ENCODE measurements around the gene TOLLIP. TPM values are rescaled to one million over a fixed set of nuclear protein-coding genes. Genes with fewer than 3 reads are reported as not detected.

Gene TOLLIP
- total RNA-seq, 1 experiment from 2014 or later, result 32.3 TPM

GRCh38 chr11:1283091-1283511 is 26.3 kb downstream of the TOLLIP start:
- H3K4me1 Mint-ChIP-seq, result peaks cover 5% of the 10 kb centered on the region in 2 experiments; a peak in 3 of 4 replicates
- H3K27me3 ChIP-seq (ENCODE audit: insufficient read depth, low read length), result no peaks in the 10 kb centered on the region
- H3K23ac ChIP-seq (ENCODE audit: insufficient read length, low read depth, low read length), result no peak overlapping the region
- H2AFZ ChIP-seq (ENCODE audit: low read length), result no peak overlapping the region
- no peak overlapping the region for H3K9ac ChIP-seq (ENCODE audit: extremely low read depth, insufficient read length, low read length)
- no peaks in the 10 kb centered on the region for H3K23me2 ChIP-seq (ENCODE audit: insufficient read length, low read depth, low read length, poor library complexity, severe bottlenecking)
- no peaks in the 10 kb centered on the region for H3K79me1 ChIP-seq (ENCODE audit: insufficient read depth, low read depth, low read length, poor library complexity, severe bottlenecking)
- peaks cover 0 to 3% of the 10 kb centered on the region in 2 experiments; a peak in 1 of 5 replicates for H3K9me3 Mint-ChIP-seq
- H2BK12ac ChIP-seq (ENCODE audit: insufficient read length, low read depth, low read length), result no peak overlapping the region
- H4K8ac ChIP-seq (replicated peaks; ENCODE audit: insufficient read length, low read depth, low read length), result no peak overlapping the region
- H2BK15ac ChIP-seq (ENCODE audit: low read depth, low read length), result no peak overlapping the region
- H3K4ac ChIP-seq (ENCODE audit: low read depth, low read length), result no peak overlapping the region
- H3K4me1 ChIP-seq (ENCODE audit: insufficient read depth, low read length), result no peaks in the 10 kb centered on the region
- H3K4me2 ChIP-seq (ENCODE audit: insufficient read depth, insufficient read length, low read length), result no peak overlapping the region
- H3K14ac ChIP-seq (ENCODE audit: insufficient read depth, low read length), result no peak overlapping the region
- DNase-seq, result no peak
- H2BK5ac ChIP-seq (ENCODE audit: insufficient read length, low read length), result no peak overlapping the region
- no peak overlapping the region for H3T11ph ChIP-seq (ENCODE audit: low read length)
- no peaks in the 10 kb centered on the region for H3K9me3 ChIP-seq (ENCODE audit: control insufficient read depth, low read depth, low read length)
- no peak overlapping the region for H4K5ac ChIP-seq (ENCODE audit: insufficient read length, low read depth, low read length)
- H3K27me3 Mint-ChIP-seq (ENCODE audit: low read depth), result no peaks in the 10 kb centered on the region
- H3K27ac ChIP-seq (ENCODE audit: insufficient read length, low read depth, low read length), result no peak overlapping the region
- no peak overlapping the region for H4K91ac ChIP-seq (ENCODE audit: insufficient read length, low read depth, low read length)
- peaks cover 15 to 39% (median 26%) of the 10 kb centered on the region in 3 experiments; a peak in 6 of 7 replicates for H3K36me3 Mint-ChIP-seq (ENCODE audit: insufficient read depth in 1 of 3, low read depth in 3 of 3)
- TF ChIP-seq CTCF (conservative IDR thresholded peaks at IDR 0.05), result no peak; the same call in 2 of the 3 replicates
- H2BK120ac ChIP-seq (ENCODE audit: low read depth, low read length, poor library complexity, severe bottlenecking), result no peak overlapping the region
- H3K27ac Mint-ChIP-seq, result no peak overlapping the region; a peak in 1 of 7 replicates
- H2AK5ac ChIP-seq (ENCODE audit: insufficient read length, low read length), result no peak overlapping the region
- H4K20me1 ChIP-seq (ENCODE audit: control insufficient read depth, insufficient read depth, insufficient read length), result no peaks in the 10 kb centered on the region
- H3K56ac ChIP-seq (ENCODE audit: insufficient read length, low read depth, low read length), result no peak overlapping the region
- no peak overlapping the region for H2BK20ac ChIP-seq (ENCODE audit: low read depth, low read length, poor library complexity, severe bottlenecking)
- no CpG with 5 or more reads among the region's 18 CpGs for WGBS (ENCODE audit: extremely low coverage, insufficient read length, low lambda C conversion rate)
- no peaks in the 10 kb centered on the region for H3K79me2 ChIP-seq (ENCODE audit: insufficient read depth, low read length)
- no peak overlapping the region for H3K18ac ChIP-seq (ENCODE audit: insufficient read length, low read depth, low read length)
- H3K4me3 Mint-ChIP-seq, result no peak overlapping the region

Data from H9 (cell line).